ENCODE data around the gene ARHGEF16.

DNA sequence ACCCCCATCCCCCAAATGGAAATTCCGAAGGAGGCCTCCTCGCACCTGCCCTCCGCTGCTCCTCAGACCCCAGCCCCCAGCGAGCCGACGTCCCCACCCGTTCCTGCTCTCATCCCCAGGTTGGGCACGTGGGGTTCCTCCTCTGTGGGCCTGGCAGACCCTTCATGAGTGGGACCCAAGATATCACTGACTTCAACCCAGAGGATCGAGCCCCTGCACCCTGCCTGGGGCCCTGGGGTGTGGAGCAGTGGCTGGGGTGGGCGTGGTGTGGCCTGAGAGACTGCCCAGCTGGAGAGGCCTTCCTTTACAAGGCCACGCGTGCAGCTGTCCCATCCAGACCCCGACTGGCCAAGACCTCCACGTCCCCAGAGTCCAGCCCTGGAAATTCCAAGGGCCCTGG is 17.6 kb upstream of the ARHGEF16 start:
- TF ChIP-seq, protein P1, sequence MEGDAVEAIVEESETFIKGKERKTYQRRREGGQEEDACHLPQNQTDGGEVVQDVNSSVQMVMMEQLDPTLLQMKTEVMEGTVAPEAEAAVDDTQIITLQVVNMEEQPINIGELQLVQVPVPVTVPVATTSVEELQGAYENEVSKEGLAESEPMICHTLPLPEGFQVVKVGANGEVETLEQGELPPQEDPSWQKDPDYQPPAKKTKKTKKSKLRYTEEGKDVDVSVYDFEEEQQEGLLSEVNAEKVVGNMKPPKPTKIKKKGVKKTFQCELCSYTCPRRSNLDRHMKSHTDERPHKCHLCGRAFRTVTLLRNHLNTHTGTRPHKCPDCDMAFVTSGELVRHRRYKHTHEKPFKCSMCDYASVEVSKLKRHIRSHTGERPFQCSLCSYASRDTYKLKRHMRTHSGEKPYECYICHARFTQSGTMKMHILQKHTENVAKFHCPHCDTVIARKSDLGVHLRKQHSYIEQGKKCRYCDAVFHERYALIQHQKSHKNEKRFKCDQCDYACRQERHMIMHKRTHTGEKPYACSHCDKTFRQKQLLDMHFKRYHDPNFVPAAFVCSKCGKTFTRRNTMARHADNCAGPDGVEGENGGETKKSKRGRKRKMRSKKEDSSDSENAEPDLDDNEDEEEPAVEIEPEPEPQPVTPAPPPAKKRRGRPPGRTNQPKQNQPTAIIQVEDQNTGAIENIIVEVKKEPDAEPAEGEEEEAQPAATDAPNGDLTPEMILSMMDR (IDR thresholded peaks at IDR 0.05; ENCODE audit: poor library complexity) = no peak
- TF ChIP-seq EZH2 (IDR thresholded peaks at IDR 0.05; ENCODE audit: borderline replicate concordance) (no peak), EZH2phosphoT487 (IDR thresholded peaks at IDR 0.05; ENCODE audit: low read depth, severe bottlenecking, unreplicated experiment) (no peak)
